Skeletal muscle cell (primary cell): ENCODE data around the gene DNAH11.
"Not testable (repeated sequence)": the region's sequence is repeated elsewhere in the genome, so short reads cannot be mapped to it uniquely, and the experiment has no call there.

Source experiments
- DNase-seq: peaks from one replicate; pipeline ENCODE4 v3.0.0-alpha.2; 2010; ENCODE audit warnings: low read depth
- H3K4me3 ChIP-seq: 2 replicates; pipeline ENCODE4 v1.5.1; 2011; ENCODE audit warnings: low read depth, mild to moderate bottlenecking, control low read depth, low read length, moderate library complexity

Gene DNAH11

GRCh38 chr7:21850531-21851285, 307.9 kb downstream of the DNAH11 start:
- no peak for DNase-seq
- H3K4me3 ChIP-seq: no peak overlapping the region

DNA sequence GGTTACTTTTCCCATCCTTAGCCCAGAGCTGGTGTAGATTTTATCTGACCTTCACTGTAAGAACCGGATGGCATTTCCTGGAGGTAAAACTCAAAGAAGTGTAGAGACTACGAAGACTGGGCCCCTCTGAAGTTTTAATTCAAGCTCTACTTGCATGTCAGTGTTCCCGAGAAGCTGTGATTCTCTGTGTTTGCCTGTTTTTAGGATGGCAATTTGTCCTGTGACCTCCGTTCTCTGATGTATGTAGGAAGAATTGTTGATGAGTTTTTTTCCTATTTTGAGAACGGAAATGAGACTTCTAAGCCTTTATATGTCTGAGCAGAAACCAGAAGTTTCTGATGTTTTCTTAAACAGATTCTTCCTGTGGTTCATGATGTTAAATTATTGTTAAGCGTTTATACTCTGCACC, 308.7 kb downstream of the DNAH11 start:
- no peak overlapping the region for H3K4me3 ChIP-seq
- no peak for DNase-seq

- H3K4me3 ChIP-seq: not testable (repeated sequence)
Measured at GRCh38 chr7:21865631-21866204, 322.9 kb downstream of the DNAH11 start.

DNA sequence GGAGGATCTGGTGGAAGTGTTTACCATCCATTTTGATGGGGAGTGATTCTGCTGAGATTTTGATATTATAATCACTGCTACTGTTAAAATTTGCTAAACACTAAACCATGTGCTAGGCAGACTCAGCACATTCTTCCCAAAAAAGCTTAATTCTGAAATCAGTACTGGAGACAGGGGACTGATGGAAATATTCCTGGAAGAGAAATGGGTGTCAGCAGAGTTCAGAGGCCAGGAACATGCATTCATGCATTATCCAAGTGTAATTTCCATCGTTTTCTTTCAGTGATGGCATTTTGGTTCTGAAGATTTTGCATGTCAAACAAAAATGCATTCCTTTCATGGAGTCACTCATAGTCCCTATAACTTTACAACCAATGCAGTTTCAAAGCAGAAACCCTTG, 323.9 kb downstream of the DNAH11 start:
- H3K4me3 ChIP-seq: no peak overlapping the region
- no peak for DNase-seq

More at GRCh38 chr7:21865631-21866204, 322.9 kb downstream of the DNAH11 start:
- DNase-seq: not testable (repeated sequence)

GRCh38 chr7:21867226-21867625, 324.4 kb downstream of the DNAH11 start:
- DNase-seq: no peak
- no peak overlapping the region for H3K4me3 ChIP-seq

DNA sequence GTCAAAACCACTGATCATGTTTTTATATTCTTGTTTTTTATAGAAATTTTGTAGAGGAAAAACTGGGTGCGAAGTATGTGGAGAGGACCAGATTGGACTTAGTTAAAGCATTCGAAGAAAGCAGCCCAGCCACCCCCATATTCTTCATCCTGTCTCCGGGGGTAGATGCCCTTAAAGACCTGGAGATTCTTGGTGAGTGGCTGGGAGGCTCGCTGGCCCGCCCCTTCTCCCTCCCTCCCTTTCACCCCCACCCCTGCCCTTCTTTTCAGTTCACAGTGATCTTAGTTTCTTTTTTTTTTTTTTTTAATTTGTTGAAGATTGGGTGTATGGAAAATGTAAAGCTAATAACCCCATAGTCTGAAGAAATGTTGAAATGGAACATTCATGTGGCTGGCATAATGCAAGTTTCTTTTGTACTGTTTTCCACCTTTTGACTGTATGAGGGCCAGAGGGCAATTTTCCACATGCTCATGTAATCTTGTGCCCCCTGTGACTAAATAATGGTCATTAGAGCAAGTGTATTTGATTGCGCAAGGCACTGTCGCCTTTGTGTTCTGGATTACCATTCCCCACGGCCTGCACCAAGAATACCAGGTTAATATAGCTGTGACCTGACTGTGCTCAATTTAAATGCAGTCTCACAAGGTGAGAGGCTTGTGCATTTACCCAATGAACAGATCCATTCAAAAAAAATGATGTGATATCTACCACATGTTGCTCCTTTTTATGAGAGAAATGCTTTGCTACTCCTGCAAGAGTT, 325.2 kb downstream of the DNAH11 start:
- no peak for DNase-seq
- H3K4me3 ChIP-seq: no peak overlapping the region

- no peak for DNase-seq
- H3K4me3 ChIP-seq: no peak overlapping the region
Measured at GRCh38 chr7:21868576-21868850, 325.7 kb downstream of the DNAH11 start.

DNA sequence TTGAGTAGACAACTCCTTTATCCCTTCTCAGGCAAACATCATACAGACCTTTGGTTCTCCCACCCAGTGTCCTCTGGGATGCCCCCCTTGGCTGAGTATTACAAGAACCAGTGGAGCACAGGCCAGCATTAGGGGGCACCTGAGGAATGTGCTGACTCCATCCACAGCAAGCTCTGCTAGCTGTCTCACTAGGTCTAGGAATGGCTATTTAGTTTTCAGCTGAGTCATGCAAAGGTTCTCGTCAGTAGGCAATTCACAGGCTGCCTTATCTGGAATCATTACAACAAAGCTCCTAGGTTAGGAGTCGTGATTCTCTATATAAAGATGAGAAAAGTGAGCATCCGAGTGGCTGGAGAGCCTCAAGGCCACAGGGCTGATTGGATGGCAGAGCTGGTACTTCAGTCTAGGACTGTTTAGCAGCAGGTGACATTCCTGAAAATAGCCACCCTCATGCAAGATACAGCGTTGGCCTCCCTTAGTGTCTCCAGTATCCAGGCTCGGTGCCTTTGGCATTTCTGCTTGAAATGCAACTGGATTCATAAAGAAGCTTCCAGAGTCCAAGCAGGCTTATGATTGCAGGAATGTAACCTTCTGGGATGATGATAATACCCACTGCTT, 327.1 kb downstream of the DNAH11 start:
- H3K4me3 ChIP-seq: no peak overlapping the region
- peak; percentile 4 for DNase-seq

GRCh38 chr7:21883069-21883468, 340.2 kb downstream of the DNAH11 start:
- no peak for DNase-seq
- no peak overlapping the region for H3K4me3 ChIP-seq

GRCh38 chr7:21883501-21883900, 340.7 kb downstream of the DNAH11 start:
- DNase-seq, H3K4me3 ChIP-seq: not testable (repeated sequence)

DNA sequence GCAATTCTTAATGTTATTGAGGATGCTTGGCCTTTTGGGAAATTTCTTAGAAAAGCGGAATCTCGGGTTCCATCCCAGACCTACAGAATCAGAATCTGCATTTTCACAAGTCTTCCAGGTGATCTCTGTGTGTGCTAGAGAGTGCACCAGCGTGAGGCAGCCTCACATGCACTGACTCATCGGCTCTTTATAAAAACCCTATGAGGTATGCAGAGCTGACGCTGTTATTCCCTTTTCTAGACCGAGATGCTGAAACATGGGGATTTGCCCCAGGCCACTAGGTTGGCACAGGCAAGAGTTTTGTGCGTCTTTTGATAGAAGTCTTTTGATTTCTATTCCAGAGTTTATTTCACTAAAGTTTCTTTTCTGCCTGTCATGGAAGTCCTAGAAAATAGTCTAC, 341.7 kb downstream of the DNAH11 start:
- no peak for DNase-seq

GRCh38 chr7:21886396-21886795, 343.6 kb downstream of the DNAH11 start:
- H3K4me3 ChIP-seq: no peak overlapping the region
- DNase-seq: no peak

More for the DNA sequence above, 341.7 kb downstream of the DNAH11 start:
- H3K4me3 ChIP-seq: no peak overlapping the region

DNA sequence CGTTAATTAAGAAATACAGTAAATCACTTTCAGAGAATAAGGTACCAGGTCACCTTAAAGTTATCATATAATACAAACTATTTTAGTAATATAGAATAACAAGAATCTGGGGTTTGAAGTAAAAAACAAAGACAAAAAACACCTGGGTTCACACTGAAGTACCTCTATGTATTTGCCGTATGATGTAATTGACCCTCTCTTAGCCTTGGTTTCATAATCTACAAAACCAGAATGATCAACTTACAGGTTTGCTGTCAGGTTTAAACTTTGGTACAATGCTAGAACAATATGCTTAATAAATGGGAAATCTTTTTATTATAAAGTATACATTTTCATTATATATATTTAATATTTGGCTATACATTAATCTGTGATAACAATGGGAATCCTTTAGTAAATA, 344.5 kb downstream of the DNAH11 start:
- no peak overlapping the region for H3K4me3 ChIP-seq
- DNase-seq: no peak

- H3K4me3 ChIP-seq: no peak overlapping the region
- no peak for DNase-seq
Measured at GRCh38 chr7:21887779-21888178, 344.9 kb downstream of the DNAH11 start.

DNA sequence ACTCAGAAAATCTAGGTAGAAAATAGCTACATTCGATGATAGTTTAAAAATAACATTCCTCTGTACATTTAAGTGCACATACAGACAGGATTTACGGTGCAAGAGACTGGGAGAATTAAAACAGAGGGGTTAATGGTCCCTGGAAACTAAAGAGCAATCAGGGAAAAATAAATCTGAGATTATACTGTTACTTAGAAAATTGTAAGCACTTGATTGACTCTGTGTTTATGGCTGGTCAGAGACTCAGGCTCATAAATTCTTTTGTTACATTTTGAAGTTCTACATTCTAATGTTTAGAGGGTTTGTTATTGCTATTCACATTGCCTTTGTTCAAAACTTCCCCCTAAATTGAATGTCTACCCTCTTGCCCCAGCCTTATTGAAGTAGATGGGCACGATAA, 348.5 kb downstream of the DNAH11 start:
- DNase-seq: no peak
- H3K4me3 ChIP-seq: no peak overlapping the region

DNA sequence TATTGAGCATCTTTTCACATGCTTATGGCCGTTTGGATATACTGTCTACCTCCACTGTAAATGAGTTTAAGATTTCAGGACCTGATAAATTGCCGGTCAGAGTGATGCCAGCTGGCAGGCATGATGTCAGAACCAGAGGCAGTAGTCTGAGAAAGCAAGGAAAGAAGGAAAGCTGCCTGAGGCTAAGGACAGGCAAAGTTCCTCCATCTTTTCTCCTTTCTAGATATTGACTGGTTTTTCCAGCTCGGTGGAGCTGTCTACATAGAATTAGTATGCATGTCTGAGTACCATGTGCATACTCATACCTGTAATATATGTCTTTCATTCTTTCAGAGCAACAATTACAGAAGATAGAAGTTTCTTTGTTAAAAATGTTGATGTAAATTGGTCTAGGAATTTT, 350.6 kb downstream of the DNAH11 start:
- no peak overlapping the region for H3K4me3 ChIP-seq
- DNase-seq: no peak

- no peak for DNase-seq
- no peak overlapping the region for H3K4me3 ChIP-seq
Measured at GRCh38 chr7:21898265-21898930, 355.6 kb downstream of the DNAH11 start.

GRCh38 chr7:21902240-21902639, 359.4 kb downstream of the DNAH11 start:
- no peak overlapping the region for H3K4me3 ChIP-seq
- no peak for DNase-seq

DNA sequence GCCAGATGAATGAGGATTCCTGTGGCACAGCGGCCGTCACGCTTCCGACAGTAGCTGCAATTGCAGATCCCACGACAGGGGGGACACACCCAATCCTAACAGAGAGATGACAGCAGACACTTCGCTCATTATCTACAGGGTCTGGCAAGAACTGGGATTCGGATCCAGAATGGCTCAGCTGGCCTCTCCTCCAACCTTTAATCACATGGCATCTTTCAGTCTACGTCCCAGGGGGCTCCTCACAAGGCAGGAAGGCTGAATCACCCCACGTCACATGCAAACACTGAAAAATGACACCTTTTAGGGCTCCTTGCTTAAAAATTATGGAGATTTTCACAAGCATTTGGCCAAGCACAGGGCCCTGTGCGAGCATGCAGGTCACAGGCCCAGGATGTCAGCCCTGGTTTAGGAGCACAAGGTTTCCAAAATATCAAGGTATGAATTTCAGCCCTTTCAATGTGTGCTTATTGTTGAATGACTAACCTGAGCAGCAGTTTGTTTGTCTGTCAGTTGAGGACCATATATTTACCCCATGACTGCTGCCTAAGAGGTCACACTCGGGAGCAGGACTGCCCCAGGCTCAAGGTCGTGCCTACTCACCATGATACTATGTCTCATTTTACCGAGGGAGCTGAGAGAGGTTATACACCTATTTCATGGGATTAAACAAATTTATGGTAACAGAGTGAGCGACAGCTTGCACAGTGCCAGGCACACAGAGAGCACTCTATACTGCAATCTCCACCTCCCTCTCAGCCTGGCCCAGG, 360.4 kb downstream of the DNAH11 start:
- DNase-seq: peak; percentile 23
- H3K4me3 ChIP-seq: no peak overlapping the region
